GM21390 (cell line): ENCODE data around the gene TIMM17A.
"Not testable (repeated sequence)": the region's sequence is repeated elsewhere in the genome, so short reads cannot be mapped to it uniquely, and the experiment has no call there.

ENCODE experiments used
- ATAC-seq: cut with Tn5 transposase; IDR thresholded peaks from one replicate; pipeline ENCODE4 v1.9.1; 2021; ENCODE audit not compliant: unreplicated experiment

The TIMM17A gene

DNA sequence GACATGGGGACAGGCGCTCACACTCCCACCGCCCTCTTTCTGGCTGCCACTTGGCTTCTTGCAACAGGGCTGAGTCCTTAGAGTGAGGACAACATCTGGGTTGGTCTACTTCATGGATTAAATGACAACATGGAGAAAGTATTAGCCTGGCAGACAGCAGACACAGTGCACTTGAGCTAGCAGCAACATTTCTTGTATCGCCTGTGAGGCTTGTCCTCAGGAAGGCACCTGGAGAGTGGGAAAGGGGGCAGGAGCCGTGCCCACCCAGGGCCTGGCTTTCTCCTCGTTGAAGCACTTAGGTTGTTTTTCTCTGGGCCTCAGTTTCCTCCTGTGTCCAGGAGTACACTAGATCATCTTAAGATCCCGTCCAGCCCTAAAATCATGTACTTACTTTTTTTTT, 58.8 kb downstream of the TIMM17A start:
- ATAC-seq: no peak

DNA sequence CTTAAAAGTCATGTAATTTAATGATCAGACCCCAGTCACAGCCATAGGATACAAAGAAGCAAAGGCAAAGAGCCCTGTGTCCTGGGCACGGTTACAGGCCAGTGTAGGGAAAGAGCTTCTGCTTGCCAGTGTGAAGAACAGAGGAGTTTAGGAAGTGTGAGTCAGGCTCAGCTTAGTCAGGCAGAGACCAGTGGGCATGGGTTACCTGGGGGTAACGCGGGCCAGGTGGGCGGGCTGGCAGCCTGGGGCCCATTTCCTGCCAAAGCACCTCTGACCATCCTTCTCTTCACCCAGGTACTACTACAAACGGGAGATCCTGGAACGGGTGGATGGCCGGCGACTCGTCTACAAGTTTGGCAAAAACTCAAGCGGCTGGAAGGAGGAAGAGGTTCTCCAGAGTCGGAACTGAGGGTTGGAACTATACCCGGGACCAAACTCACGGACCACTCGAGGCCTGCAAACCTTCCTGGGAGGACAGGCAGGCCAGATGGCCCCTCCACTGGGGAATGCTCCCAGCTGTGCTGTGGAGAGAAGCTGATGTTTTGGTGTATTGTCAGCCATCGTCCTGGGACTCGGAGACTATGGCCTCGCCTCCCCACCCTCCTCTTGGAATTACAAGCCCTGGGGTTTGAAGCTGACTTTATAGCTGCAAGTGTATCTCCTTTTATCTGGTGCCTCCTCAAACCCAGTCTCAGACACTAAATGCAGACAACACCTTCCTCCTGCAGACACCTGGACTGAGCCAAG, 59.8 kb downstream of the TIMM17A start:
- no peak for ATAC-seq

DNA sequence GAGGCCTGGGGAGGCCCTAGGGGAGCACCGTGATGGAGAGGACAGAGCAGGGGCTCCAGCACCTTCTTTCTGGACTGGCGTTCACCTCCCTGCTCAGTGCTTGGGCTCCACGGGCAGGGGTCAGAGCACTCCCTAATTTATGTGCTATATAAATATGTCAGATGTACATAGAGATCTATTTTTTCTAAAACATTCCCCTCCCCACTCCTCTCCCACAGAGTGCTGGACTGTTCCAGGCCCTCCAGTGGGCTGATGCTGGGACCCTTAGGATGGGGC, 60.3 kb downstream of the TIMM17A start:
- ATAC-seq: no peak

DNA sequence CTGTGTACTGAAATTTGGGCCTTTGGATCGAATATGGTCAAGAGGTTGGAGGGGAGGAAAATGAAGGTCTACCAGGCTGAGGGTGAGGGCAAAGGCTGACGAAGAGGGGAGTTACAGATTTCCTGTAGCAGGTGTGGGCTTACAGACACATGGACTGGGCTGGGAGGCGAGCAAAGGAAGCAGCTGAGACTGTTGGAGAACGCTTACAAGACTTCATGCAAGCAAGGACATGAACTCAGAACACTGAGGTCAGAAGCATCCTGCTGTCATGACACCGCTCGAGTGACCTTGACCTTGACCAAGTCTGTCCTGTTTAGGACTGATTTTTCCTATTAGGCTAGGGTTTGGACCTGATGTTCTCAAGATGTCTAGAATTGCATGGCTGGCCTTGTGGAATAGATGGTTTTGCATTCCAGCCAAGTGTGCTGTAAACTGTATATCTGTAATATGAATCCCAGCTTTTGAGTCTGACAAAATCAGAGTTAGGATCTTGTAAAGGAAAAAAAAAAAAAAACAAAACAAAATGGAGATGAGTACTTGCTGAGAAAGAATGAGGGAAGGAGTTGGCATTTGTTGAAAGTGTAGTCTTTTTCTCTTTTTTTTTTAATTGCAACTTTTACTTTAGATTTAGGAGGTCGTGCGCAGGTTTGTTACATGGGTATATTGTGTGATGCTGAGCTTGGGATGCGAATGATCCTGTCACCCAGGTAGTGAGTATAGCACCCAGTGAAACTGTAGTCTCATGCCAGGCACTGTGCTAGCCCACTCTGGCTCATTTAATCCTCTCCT, 60.9 kb downstream of the TIMM17A start:
- ATAC-seq: no peak

DNA sequence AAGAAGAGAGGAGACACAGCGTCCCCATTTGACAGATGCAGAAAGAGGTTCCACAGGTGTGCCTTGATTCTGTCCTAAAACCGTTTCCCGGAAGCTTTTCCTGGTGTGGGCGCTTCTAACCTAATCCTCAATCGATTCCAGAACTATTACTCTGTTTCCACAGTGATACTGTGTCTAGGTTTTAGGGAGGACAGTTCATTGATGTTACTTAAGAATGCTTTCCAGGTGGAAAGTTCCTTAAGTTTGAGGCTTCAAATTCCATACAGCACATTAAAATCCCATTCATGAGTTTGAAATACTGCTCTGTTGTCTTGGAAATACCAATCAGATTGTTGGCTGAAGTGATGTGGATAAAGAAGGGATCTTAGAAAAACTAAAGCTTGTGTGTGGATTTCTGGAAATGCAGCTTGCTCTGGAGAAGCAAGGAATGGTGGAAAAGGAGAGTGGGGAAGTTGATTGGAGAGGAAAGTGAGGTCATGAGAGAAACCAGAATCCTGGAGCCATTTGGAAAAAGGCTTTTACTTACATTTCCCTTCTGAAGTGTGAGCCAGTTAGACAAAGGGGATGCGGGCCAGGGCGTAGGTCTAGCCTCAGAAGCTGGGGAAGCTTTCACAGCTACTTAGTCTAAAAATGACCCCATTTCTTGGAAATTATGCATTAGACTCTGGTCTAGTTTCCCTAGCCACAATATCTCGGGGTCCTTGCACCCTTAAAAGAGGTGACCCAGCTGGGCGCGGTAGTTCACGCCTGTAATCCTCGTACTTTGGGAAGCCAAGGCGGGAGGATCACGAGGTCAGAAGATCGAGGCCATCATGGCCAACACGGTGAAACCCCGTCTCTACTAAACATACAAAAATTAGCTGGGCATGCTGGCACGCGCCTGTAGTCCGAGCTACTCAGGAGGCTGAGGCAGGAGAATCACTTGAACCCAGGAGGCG, 61.8 kb downstream of the TIMM17A start:
- ATAC-seq: no peak

DNA sequence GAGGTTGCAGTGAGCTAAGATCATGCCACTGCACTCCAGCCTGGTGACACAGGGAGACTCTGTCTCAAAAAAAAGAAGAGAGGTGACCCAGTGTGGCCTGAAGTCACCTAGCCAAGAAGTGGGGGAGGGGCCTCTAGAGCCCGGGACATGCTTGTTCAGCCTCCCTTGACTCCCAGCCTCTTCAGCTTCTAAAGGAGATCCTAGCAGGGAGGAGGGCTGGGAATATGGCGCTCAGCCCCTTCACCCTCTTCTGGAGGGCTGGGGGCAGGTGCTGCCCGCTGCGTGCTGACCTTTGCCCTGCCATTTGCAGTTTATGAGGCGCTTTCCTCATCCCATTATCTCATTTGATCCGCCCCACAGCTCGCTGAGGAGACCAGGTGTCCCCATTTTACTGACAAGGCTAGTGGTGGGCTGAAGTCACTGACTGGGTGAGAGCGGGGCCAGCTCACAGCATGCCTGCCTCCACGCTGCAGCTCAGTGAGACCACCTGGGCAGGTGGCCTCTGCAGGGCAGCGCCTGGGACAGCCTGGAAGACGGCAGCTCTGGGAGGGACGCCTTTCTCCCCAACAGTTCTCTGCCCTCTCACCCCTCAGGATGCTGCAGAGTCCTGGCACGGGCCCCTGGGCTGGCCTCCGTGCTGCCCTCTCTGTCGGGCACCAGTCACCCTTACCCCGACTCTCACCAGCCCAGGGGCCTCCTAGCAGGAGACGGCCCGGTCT, 62.6 kb downstream of the TIMM17A start:
- ATAC-seq: no peak

DNA sequence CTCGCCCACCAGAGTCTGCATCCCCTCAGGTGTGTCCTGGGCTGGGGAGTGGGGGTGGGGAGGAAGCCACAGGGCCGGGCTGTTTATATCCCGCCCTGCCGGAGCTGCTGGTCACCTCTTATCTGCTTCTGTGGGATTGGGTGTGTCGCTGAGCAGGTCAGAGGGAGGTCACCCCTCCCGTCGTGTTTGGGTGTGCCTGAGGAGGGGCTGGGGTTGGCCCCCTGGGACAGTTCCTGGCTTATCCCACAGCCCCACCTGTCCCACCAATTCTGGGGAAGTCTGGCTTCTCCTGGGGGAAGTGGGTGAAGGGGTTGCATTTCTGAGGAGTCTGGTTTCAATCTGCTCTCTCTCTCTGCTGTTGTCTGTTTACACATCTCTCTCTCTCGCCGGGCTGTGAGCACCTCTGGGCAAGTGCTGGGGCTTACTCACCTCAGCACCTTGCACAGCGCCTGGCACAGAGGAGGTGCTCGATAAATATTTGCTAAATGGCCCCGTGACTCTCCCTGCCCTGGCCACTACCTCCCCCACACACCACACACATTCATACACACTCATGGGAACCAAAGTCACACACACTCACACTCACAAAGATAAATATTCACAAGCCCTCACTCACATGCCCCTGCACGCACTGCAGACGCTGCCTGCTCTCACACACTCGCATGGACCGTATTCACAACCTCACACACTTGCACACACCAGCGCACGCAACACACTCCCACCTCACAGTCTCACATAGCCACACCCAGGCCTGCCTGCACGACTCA, 63.3 kb downstream of the TIMM17A start:
- ATAC-seq: no peak

DNA sequence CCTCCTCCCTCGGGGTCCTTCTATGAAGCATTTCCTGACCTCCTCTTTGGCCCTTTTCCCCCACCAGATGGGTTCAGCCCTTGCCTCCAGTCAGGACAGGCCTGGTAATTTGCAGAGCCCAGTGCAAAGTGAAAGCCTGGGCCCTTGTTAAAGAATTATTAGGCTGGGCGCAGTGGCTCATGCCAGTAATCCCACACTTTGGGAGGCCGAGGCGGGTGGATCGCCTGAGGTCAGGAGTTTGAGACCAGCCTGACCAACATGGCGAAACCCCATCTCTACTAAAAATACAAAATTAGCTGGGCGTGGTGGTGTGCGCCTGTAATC, 63.9 kb downstream of the TIMM17A start:
- not testable (repeated sequence) for ATAC-seq
